ENCODE measurements around the gene PNPLA1.

Gene PNPLA1

GRCh38 chr6:36323062-36323461 is 53.2 kb downstream of the PNPLA1 start:
- no peaks in the 10 kb centered on the region for H3K9me3 ChIP-seq (ENCODE audit: control insufficient read depth in 2 of 2, low read length in 2 of 2)
- no peak overlapping the region for H3K27ac ChIP-seq (ENCODE audit: low read depth in 2 of 2, low read length in 2 of 2)
- H3K36me3 ChIP-seq (ENCODE audit: control insufficient read depth in 2 of 2, insufficient read depth in 2 of 2, low read length in 2 of 2), result peaks cover 17 to 23% of the 10 kb centered on the region in 2 donors
- no peak overlapping the region for H3K9ac ChIP-seq (ENCODE audit: low read depth in 1 of 2, low read length in 2 of 2)
- peaks cover 18 to 28% of the 10 kb centered on the region in 2 donors for H3K4me1 ChIP-seq (ENCODE audit: control insufficient read depth in 2 of 2, insufficient read depth in 2 of 2, low read length in 2 of 2)
- no peak overlapping the region for H3K4me3 ChIP-seq (ENCODE audit: low read length in 2 of 2)
- no peaks in the 10 kb centered on the region for H3K27me3 ChIP-seq (ENCODE audit: control insufficient read depth in 2 of 2, insufficient read depth in 2 of 2, low read length in 2 of 2)

- H3K9ac ChIP-seq (ENCODE audit: low read depth in 1 of 2, low read length in 2 of 2), result no peak overlapping the region
- no peak overlapping the region for H3K4me3 ChIP-seq (ENCODE audit: low read length in 2 of 2)
- no peaks in the 10 kb centered on the region for H3K27me3 ChIP-seq (ENCODE audit: control insufficient read depth in 2 of 2, insufficient read depth in 2 of 2, low read length in 2 of 2)
- H3K27ac ChIP-seq (ENCODE audit: low read depth in 2 of 2, low read length in 2 of 2), result no peak overlapping the region
- H3K4me1 ChIP-seq (ENCODE audit: control insufficient read depth in 2 of 2, insufficient read depth in 2 of 2, low read length in 2 of 2), result peaks cover 12 to 18% of the 10 kb centered on the region in 2 donors
- H3K9me3 ChIP-seq (ENCODE audit: control insufficient read depth in 2 of 2, low read length in 2 of 2), result no peaks in the 10 kb centered on the region
- peaks cover 20 to 23% of the 10 kb centered on the region in 2 donors for H3K36me3 ChIP-seq (ENCODE audit: control insufficient read depth in 2 of 2, insufficient read depth in 2 of 2, low read length in 2 of 2)
Measured at GRCh38 chr6:36324191-36324590, 54.3 kb downstream of the PNPLA1 start.

GRCh38 chr6:36324715-36325114 is 54.9 kb downstream of the PNPLA1 start:
- no peak overlapping the region for H3K9ac ChIP-seq (ENCODE audit: low read depth in 1 of 2, low read length in 2 of 2)
- peaks cover 8 to 16% of the 10 kb centered on the region in 2 donors for H3K4me1 ChIP-seq (ENCODE audit: control insufficient read depth in 2 of 2, insufficient read depth in 2 of 2, low read length in 2 of 2)
- H3K27ac ChIP-seq (ENCODE audit: low read depth in 2 of 2, low read length in 2 of 2), result no peak overlapping the region
- no peaks in the 10 kb centered on the region for H3K27me3 ChIP-seq (ENCODE audit: control insufficient read depth in 2 of 2, insufficient read depth in 2 of 2, low read length in 2 of 2)
- no peaks in the 10 kb centered on the region for H3K9me3 ChIP-seq (ENCODE audit: control insufficient read depth in 2 of 2, low read length in 2 of 2)
- no peak overlapping the region for H3K4me3 ChIP-seq (ENCODE audit: low read length in 2 of 2)
- H3K36me3 ChIP-seq (ENCODE audit: control insufficient read depth in 2 of 2, insufficient read depth in 2 of 2, low read length in 2 of 2), result peaks cover 20 to 23% of the 10 kb centered on the region in 2 donors

- no peak overlapping the region for H3K27ac ChIP-seq (ENCODE audit: low read depth in 2 of 2, low read length in 2 of 2)
- H3K9me3 ChIP-seq (ENCODE audit: control insufficient read depth in 2 of 2, low read length in 2 of 2), result no peaks in the 10 kb centered on the region
- no peaks in the 10 kb centered on the region for H3K4me1 ChIP-seq (ENCODE audit: control insufficient read depth in 2 of 2, insufficient read depth in 2 of 2, low read length in 2 of 2)
- H3K36me3 ChIP-seq (ENCODE audit: control insufficient read depth in 2 of 2, insufficient read depth in 2 of 2, low read length in 2 of 2), result peaks cover 22 to 24% of the 10 kb centered on the region in 2 donors
- no peaks in the 10 kb centered on the region for H3K27me3 ChIP-seq (ENCODE audit: control insufficient read depth in 2 of 2, insufficient read depth in 2 of 2, low read length in 2 of 2)
- H3K4me3 ChIP-seq (ENCODE audit: low read length in 2 of 2), result no peak overlapping the region
- H3K9ac ChIP-seq (ENCODE audit: low read depth in 1 of 2, low read length in 2 of 2), result no peak overlapping the region
Measured at GRCh38 chr6:36326356-36326995, 56.6 kb downstream of the PNPLA1 start.

GRCh38 chr6:36327226-36327918 is 57.5 kb downstream of the PNPLA1 start:
- Histone ChIP-seq H3K4me1 (ENCODE audit: control insufficient read depth in 2 of 2, insufficient read depth in 2 of 2, low read length in 2 of 2) (no peaks in the 10 kb centered on the region), H3K9me3 (ENCODE audit: control insufficient read depth in 2 of 2, low read length in 2 of 2) (no peaks in the 10 kb centered on the region), H3K36me3 (ENCODE audit: control insufficient read depth in 2 of 2, insufficient read depth in 2 of 2, low read length in 2 of 2) (peaks cover 22 to 24% of the 10 kb centered on the region in 2 donors), H3K27me3 (ENCODE audit: control insufficient read depth in 2 of 2, insufficient read depth in 2 of 2, low read length in 2 of 2) (no peaks in the 10 kb centered on the region), H3K4me3 (ENCODE audit: low read length in 2 of 2) (no peak overlapping the region), H3K9ac (ENCODE audit: low read depth in 1 of 2, low read length in 2 of 2) (no peak overlapping the region), H3K27ac (ENCODE audit: low read depth in 2 of 2, low read length in 2 of 2) (no peak overlapping the region)

GRCh38 chr6:36327919-36328236 is 58.0 kb downstream of the PNPLA1 start:
- H3K9me3 ChIP-seq (ENCODE audit: control insufficient read depth in 2 of 2, low read length in 2 of 2), result no peaks in the 10 kb centered on the region
- no peak overlapping the region for H3K4me3 ChIP-seq (ENCODE audit: low read length in 2 of 2)
- no peak overlapping the region for H3K27ac ChIP-seq (ENCODE audit: low read depth in 2 of 2, low read length in 2 of 2)
- H3K9ac ChIP-seq (ENCODE audit: low read depth in 1 of 2, low read length in 2 of 2), result no peak overlapping the region
- H3K27me3 ChIP-seq (ENCODE audit: control insufficient read depth in 2 of 2, insufficient read depth in 2 of 2, low read length in 2 of 2), result no peaks in the 10 kb centered on the region
- H3K4me1 ChIP-seq (ENCODE audit: control insufficient read depth in 2 of 2, insufficient read depth in 2 of 2, low read length in 2 of 2), result no peaks in the 10 kb centered on the region
- peaks cover 18 to 24% of the 10 kb centered on the region in 2 donors for H3K36me3 ChIP-seq (ENCODE audit: control insufficient read depth in 2 of 2, insufficient read depth in 2 of 2, low read length in 2 of 2)

GRCh38 chr6:36328600-36328999 is 58.7 kb downstream of the PNPLA1 start:
- Histone ChIP-seq H3K4me3 (ENCODE audit: low read length in 2 of 2) (no peak overlapping the region), H3K9ac (ENCODE audit: low read depth in 1 of 2, low read length in 2 of 2) (no peak overlapping the region), H3K9me3 (ENCODE audit: control insufficient read depth in 2 of 2, low read length in 2 of 2) (no peaks in the 10 kb centered on the region), H3K36me3 (ENCODE audit: control insufficient read depth in 2 of 2, insufficient read depth in 2 of 2, low read length in 2 of 2) (peaks cover 18 to 20% of the 10 kb centered on the region in 2 donors), H3K27me3 (ENCODE audit: control insufficient read depth in 2 of 2, insufficient read depth in 2 of 2, low read length in 2 of 2) (no peaks in the 10 kb centered on the region), H3K4me1 (ENCODE audit: control insufficient read depth in 2 of 2, insufficient read depth in 2 of 2, low read length in 2 of 2) (peaks cover 2 to 3% of the 10 kb centered on the region in 2 donors), H3K27ac (ENCODE audit: low read depth in 2 of 2, low read length in 2 of 2) (no peak overlapping the region)

- Histone ChIP-seq H3K36me3 (ENCODE audit: control insufficient read depth in 2 of 2, insufficient read depth in 2 of 2, low read length in 2 of 2) (peaks cover 15 to 17% of the 10 kb centered on the region in 2 donors), H3K9ac (ENCODE audit: low read depth in 1 of 2, low read length in 2 of 2) (no peak overlapping the region), H3K4me1 (ENCODE audit: control insufficient read depth in 2 of 2, insufficient read depth in 2 of 2, low read length in 2 of 2) (peaks cover 14 to 15% of the 10 kb centered on the region in 2 donors), H3K9me3 (ENCODE audit: control insufficient read depth in 2 of 2, low read length in 2 of 2) (no peaks in the 10 kb centered on the region), H3K4me3 (ENCODE audit: low read length in 2 of 2) (no peak overlapping the region), H3K27me3 (ENCODE audit: control insufficient read depth in 2 of 2, insufficient read depth in 2 of 2, low read length in 2 of 2) (no peaks in the 10 kb centered on the region), H3K27ac (ENCODE audit: low read depth in 2 of 2, low read length in 2 of 2) (no peak overlapping the region)
Measured at GRCh38 chr6:36329798-36330291, 60.0 kb downstream of the PNPLA1 start.

- no peaks in the 10 kb centered on the region for H3K27me3 ChIP-seq (ENCODE audit: control insufficient read depth in 2 of 2, insufficient read depth in 2 of 2, low read length in 2 of 2)
- H3K9ac ChIP-seq (ENCODE audit: low read depth in 1 of 2, low read length in 2 of 2), result no peak overlapping the region
- H3K27ac ChIP-seq (ENCODE audit: low read depth in 2 of 2, low read length in 2 of 2), result no peak overlapping the region
- no peak overlapping the region for H3K4me3 ChIP-seq (ENCODE audit: low read length in 2 of 2)
- peaks cover 12% of the 10 kb centered on the region in 2 donors for H3K36me3 ChIP-seq (ENCODE audit: control insufficient read depth in 2 of 2, insufficient read depth in 2 of 2, low read length in 2 of 2)
- H3K9me3 ChIP-seq (ENCODE audit: control insufficient read depth in 2 of 2, low read length in 2 of 2), result no peaks in the 10 kb centered on the region
- H3K4me1 ChIP-seq (ENCODE audit: control insufficient read depth in 2 of 2, insufficient read depth in 2 of 2, low read length in 2 of 2), result peaks cover 19 to 20% of the 10 kb centered on the region in 2 donors
Measured at GRCh38 chr6:36330366-36330765, 60.5 kb downstream of the PNPLA1 start.

GRCh38 chr6:36331381-36331780 is 61.5 kb downstream of the PNPLA1 start:
- Histone ChIP-seq H3K4me1 (ENCODE audit: control insufficient read depth in 2 of 2, insufficient read depth in 2 of 2, low read length in 2 of 2) (peaks cover 28 to 30% of the 10 kb centered on the region in 2 donors), H3K9ac (ENCODE audit: low read depth in 1 of 2, low read length in 2 of 2) (no peak overlapping the region), H3K27me3 (ENCODE audit: control insufficient read depth in 2 of 2, insufficient read depth in 2 of 2, low read length in 2 of 2) (no peaks in the 10 kb centered on the region), H3K36me3 (ENCODE audit: control insufficient read depth in 2 of 2, insufficient read depth in 2 of 2, low read length in 2 of 2) (peaks cover 3 to 7% of the 10 kb centered on the region in 2 donors), H3K9me3 (ENCODE audit: control insufficient read depth in 2 of 2, low read length in 2 of 2) (no peaks in the 10 kb centered on the region), H3K27ac (ENCODE audit: low read depth in 2 of 2, low read length in 2 of 2) (no peak overlapping the region), H3K4me3 (ENCODE audit: low read length in 2 of 2) (no peak overlapping the region)

All from mucosa of rectum (tissue), 2 donors.